Measurements from ENCODE around the gene ARID3B. TPM values are rescaled to one million over a fixed set of nuclear protein-coding genes. Genes with fewer than 3 reads are reported as not detected.

Gene ARID3B
- total RNA-seq, 1 donor from 2014 or later = 154 TPM

- TF ChIP-seq CTCF (IDR thresholded peaks at IDR 0.05; ENCODE audit: partially characterized antibody, unreplicated experiment) = no peak
- Mint-ChIP-seq H3K4me3 (ENCODE audit: unreplicated experiment) (no peak overlapping the region), H3K9me3 (ENCODE audit: unreplicated experiment) (peaks cover 4% of the 10 kb centered on the region), H3K36me3 (ENCODE audit: unreplicated experiment) (peaks cover 6% of the 10 kb centered on the region), H3K27ac (ENCODE audit: unreplicated experiment) (no peak overlapping the region), H3K4me1 (ENCODE audit: low read depth, unreplicated experiment) (peaks cover 13% of the 10 kb centered on the region), H3K27me3 (ENCODE audit: unreplicated experiment) (peaks cover 11% of the 10 kb centered on the region)
- no peak for DNase-seq
These were observed 67.8 kb downstream of the ARID3B start for GRCh38 chr15:74608786-74609185.

GRCh38 chr15:74609938-74610301, 68.9 kb downstream of the ARID3B start:
- TF ChIP-seq CTCF (IDR thresholded peaks at IDR 0.05; ENCODE audit: partially characterized antibody, unreplicated experiment) = no peak
- Mint-ChIP-seq H3K27ac (ENCODE audit: unreplicated experiment) (no peak overlapping the region), H3K4me3 (ENCODE audit: unreplicated experiment) (no peak overlapping the region), H3K9me3 (ENCODE audit: unreplicated experiment) (peaks cover 4% of the 10 kb centered on the region), H3K36me3 (ENCODE audit: unreplicated experiment) (peaks cover 6% of the 10 kb centered on the region), H3K27me3 (ENCODE audit: unreplicated experiment) (peaks cover 11% of the 10 kb centered on the region), H3K4me1 (ENCODE audit: low read depth, unreplicated experiment) (peaks cover 13% of the 10 kb centered on the region)
- DNase-seq = no peak

- H3K9me3 Mint-ChIP-seq (ENCODE audit: unreplicated experiment) = peaks cover 4% of the 10 kb centered on the region
- H3K27ac Mint-ChIP-seq (ENCODE audit: unreplicated experiment) = no peak overlapping the region
- TF ChIP-seq CTCF (IDR thresholded peaks at IDR 0.05; ENCODE audit: partially characterized antibody, unreplicated experiment) = no peak
- peak; percentile 65 for DNase-seq
- H3K4me3 Mint-ChIP-seq (ENCODE audit: unreplicated experiment) = no peak overlapping the region
- peaks cover 4% of the 10 kb centered on the region for H3K36me3 Mint-ChIP-seq (ENCODE audit: unreplicated experiment)
- peaks cover 11% of the 10 kb centered on the region for H3K27me3 Mint-ChIP-seq (ENCODE audit: unreplicated experiment)
- H3K4me1 Mint-ChIP-seq (ENCODE audit: low read depth, unreplicated experiment) = peaks cover 13% of the 10 kb centered on the region
These were observed 69.4 kb downstream of the ARID3B start for GRCh38 chr15:74610302-74610951.

GRCh38 chr15:74611341-74611740, 70.3 kb downstream of the ARID3B start:
- H3K36me3 Mint-ChIP-seq (ENCODE audit: unreplicated experiment) = no peaks in the 10 kb centered on the region
- TF ChIP-seq CTCF (IDR thresholded peaks at IDR 0.05; ENCODE audit: partially characterized antibody, unreplicated experiment) = no peak
- H3K4me1 Mint-ChIP-seq (ENCODE audit: low read depth, unreplicated experiment) = peaks cover 13% of the 10 kb centered on the region
- no peak overlapping the region for H3K4me3 Mint-ChIP-seq (ENCODE audit: unreplicated experiment)
- H3K9me3 Mint-ChIP-seq (ENCODE audit: unreplicated experiment) = peaks cover 7% of the 10 kb centered on the region
- H3K27me3 Mint-ChIP-seq (ENCODE audit: unreplicated experiment) = peaks cover 11% of the 10 kb centered on the region
- H3K27ac Mint-ChIP-seq (ENCODE audit: unreplicated experiment) = no peak overlapping the region
- no peak for DNase-seq

- TF ChIP-seq CTCF (IDR thresholded peaks at IDR 0.05; ENCODE audit: partially characterized antibody, unreplicated experiment) = no peak
- Mint-ChIP-seq H3K4me1 (ENCODE audit: low read depth, unreplicated experiment) (peaks cover 14% of the 10 kb centered on the region), H3K27me3 (ENCODE audit: unreplicated experiment) (peaks cover 11% of the 10 kb centered on the region), H3K36me3 (ENCODE audit: unreplicated experiment) (no peaks in the 10 kb centered on the region), H3K4me3 (ENCODE audit: unreplicated experiment) (no peak overlapping the region), H3K9me3 (ENCODE audit: unreplicated experiment) (peaks cover 5% of the 10 kb centered on the region), H3K27ac (ENCODE audit: unreplicated experiment) (no peak overlapping the region)
- no peak for DNase-seq
These were observed 70.8 kb downstream of the ARID3B start for GRCh38 chr15:74611834-74612233.
